Measurements from ENCODE around the gene RNU7-1. TPM values are rescaled to one million over a fixed set of nuclear protein-coding genes. Genes with fewer than 3 reads are reported as not detected.
A peak's percentile ranks its signal among the peaks of the same experiment; 100 is the strongest.

The RNU7-1 gene
- total RNA-seq, 4 donors from 2014 or later: not detected

DNA sequence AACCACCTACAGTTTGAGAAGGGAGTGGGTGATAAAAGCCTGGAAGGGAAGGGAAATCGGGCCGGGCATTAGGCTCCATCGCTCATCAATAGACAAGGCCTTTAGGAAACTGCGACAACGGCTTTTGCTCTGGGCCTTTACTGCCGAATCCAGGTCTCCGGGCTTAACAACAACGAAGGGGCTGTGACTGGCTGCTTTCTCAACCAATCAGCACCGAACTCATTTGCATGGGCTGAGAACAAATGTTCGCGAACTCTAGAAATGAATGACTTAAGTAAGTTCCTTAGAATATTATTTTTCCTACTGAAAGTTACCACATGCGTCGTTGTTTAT lies 261 bp upstream of the RNU7-1 start:
- intact Hi-C loops (cut with DNase I): no loop called here
- Histone ChIP-seq H3K27ac (peak overlapping the region; percentile 92 to 97 (median 92)), H3K36me3 (peaks cover 9 to 10% of the 10 kb centered on the region in 2 donors), H3K4me1 (peaks cover 24 to 41% of the 10 kb centered on the region in 2 donors), H3K9me3 (no peaks in the 10 kb centered on the region), H3K4me3 (replicated peaks in 1 of 3) (peak overlapping the region in 1 of 3 donors; percentile 71), H3K27me3 (no peaks in the 10 kb centered on the region)
- 0 to 1% methylated on average over 13 of the region's 13 CpGs for WGBS, 2 donors
- peak; percentile 83 to 86 for DNase-seq
- TF ChIP-seq POLR2A (IDR thresholded peaks at IDR 0.05): no peak
- TF ChIP-seq CTCF (IDR thresholded peaks at IDR 0.05): no peak

DNA sequence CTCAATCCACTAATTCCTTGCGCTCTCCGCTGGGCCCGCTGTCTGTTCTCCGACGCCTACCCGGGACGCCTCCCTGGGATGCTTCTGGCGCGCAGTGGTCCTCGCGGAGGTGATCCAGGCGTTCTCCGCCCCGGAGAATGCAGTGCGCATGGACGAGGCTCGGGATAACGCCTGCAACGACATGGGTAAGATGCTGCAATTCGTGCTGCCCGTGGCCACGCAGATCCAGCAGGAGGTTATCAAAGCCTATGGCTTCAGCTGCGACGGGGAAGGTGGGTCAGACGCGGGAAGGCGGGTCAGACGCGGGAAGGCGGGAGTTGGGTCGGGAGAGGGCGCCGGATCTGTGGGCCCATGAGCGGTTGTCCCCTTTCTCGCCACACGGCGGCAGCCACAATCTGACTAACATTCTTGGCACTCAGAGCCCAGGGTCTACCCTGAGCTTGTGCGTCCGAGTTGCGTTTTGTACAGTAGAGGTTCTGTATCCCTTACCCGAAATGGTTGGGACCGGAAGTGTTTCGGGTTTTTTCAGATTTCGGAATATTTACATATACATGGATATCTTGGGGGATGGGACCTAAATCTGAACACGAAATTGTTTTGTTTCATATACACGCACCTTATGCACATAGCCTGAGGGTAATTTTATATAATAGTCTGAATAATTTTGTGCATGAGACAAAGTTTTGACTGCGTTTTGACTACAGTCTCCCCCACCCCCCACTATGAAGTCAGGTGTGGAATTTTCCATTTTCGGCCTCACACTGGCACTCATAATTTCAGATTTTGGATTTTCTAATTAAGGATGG lies 968 bp downstream of the RNU7-1 start:
- Histone ChIP-seq H3K27me3 (no peaks in the 10 kb centered on the region), H3K27ac (peak overlapping the region; percentile 92 to 97 (median 92)), H3K4me3 (replicated peaks in 1 of 3) (peak overlapping the region; percentile 15 to 71 (median 65)), H3K36me3 (peaks cover 9 to 10% of the 10 kb centered on the region in 2 donors), H3K4me1 (peaks cover 19 to 34% of the 10 kb centered on the region in 2 donors), H3K9me3 (no peaks in the 10 kb centered on the region)
- peak; percentile 94 to 96 for DNase-seq
- 3 to 6% methylated on average over 24 to 42 of the region's 48 CpGs for WGBS, 2 donors
- TF ChIP-seq CTCF (IDR thresholded peaks at IDR 0.05) (peak; percentile 64 to 98 (median 88)), POLR2A (IDR thresholded peaks at IDR 0.05) (peak; percentile 20 to 79)
- intact Hi-C loops (cut with DNase I): loop anchor here (5.0 kb wide), 2 partner anchors 148 to 168 kb away; partner anchors contain the start of gene C1R

- Histone ChIP-seq H3K4me1 (peaks cover 19 to 34% of the 10 kb centered on the region in 2 donors), H3K4me3 (replicated peaks in 1 of 3) (peak overlapping the region in 1 of 3 donors; percentile 35), H3K9me3 (no peaks in the 10 kb centered on the region), H3K36me3 (peaks cover 7 to 9% of the 10 kb centered on the region in 2 donors), H3K27me3 (no peaks in the 10 kb centered on the region), H3K27ac (peak overlapping the region; percentile 61 to 97 (median 73))
- intact Hi-C loops (cut with DNase I): loop anchor here (2.0 to 5.0 kb wide), 3 partner anchors 17 to 167 kb away; partner anchors contain the start of gene C1R
- TF ChIP-seq CTCF (IDR thresholded peaks at IDR 0.05) (no peak), POLR2A (IDR thresholded peaks at IDR 0.05) (no peak)
- no peak for DNase-seq
- 66 to 80% methylated on average over 2 to 11 of the region's 11 CpGs for WGBS, 2 donors
Measured at GRCh38 chr12:6945613-6946012, 2.0 kb downstream of the RNU7-1 start.

DNA sequence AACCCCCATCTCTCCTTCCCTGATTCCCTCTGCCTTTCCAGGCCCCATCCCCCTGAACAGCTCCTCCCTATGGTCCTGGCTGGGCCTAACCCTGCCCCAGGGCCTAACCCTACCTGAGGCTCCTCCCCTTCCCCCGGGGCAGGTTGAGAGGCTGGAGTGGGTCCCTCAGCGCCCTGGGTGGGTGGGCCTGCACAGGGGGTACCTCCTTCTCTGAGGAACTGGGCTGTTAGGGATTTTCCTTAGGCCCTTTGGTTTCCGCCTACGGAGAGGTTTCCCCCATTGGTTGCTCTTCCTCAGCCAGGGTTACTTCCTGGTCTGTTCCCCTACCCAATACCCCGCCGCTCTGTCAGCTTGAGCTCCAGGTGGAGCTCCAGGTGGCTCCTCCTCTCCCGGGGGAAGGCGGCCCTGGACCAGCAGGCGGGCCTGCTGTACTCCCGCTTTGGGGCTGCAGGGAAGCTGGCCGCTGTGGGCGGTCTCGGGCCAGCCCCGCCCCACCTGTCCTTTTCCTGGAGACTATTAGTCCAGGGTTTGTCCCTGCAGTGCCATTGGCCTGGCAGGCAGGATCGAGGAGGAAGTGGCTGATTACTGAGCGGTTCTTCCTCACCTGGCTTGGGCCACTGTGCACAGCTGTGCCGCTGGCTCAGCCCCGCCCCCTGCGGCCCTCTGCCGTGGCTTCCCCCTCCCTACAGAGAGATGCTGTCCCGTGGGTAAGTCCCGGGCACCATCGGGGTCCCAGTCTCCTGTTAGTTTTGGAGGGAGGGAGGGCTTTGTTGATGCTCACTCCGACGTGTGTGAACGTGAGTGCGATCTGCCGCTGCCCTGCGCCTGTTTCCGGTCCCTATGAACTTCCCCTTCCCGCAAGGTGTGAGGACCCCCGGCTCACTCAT lies 2.7 kb downstream of the RNU7-1 start:
- peaks cover 19 to 34% of the 10 kb centered on the region in 2 donors for H3K4me1 ChIP-seq

More for the DNA sequence above, 2.7 kb downstream of the RNU7-1 start:
- Histone ChIP-seq H3K27ac (peak overlapping the region; percentile 61 to 97 (median 73)), H3K27me3 (no peaks in the 10 kb centered on the region), H3K4me3 (replicated peaks in 1 of 3) (peak overlapping the region in 2 of 3 donors; percentile 1 to 35), H3K9me3 (no peaks in the 10 kb centered on the region), H3K36me3 (peaks cover 5 to 7% of the 10 kb centered on the region in 2 donors)
- TF ChIP-seq CTCF (IDR thresholded peaks at IDR 0.05): peak in 1 of 6 experiments; percentile 32
- peak in 1 of 2 donors; percentile 98 for TF ChIP-seq POLR2A (IDR thresholded peaks at IDR 0.05)
- WGBS, 2 donors: 9 to 19% methylated on average over 24 of the region's 32 CpGs
- intact Hi-C loops (cut with DNase I): loop anchor here (2.0 to 5.0 kb wide), 3 partner anchors 17 to 166 kb away; partner anchors contain the start of gene C1R
- peak; percentile 99 for DNase-seq

Measured in thyroid gland (tissue), 4 donors.